ENCODE results near the gene OPA1. TPM values are rescaled to one million over a fixed set of nuclear protein-coding genes. Genes with fewer than 3 reads are reported as not detected.

OPA1 gene
- total and polyA plus RNA-seq, 2 of the 8 experiments (the other 6 are each of a cell fraction or from before 2014, with no cell fraction given): 20.3 to 109 TPM

DNA sequence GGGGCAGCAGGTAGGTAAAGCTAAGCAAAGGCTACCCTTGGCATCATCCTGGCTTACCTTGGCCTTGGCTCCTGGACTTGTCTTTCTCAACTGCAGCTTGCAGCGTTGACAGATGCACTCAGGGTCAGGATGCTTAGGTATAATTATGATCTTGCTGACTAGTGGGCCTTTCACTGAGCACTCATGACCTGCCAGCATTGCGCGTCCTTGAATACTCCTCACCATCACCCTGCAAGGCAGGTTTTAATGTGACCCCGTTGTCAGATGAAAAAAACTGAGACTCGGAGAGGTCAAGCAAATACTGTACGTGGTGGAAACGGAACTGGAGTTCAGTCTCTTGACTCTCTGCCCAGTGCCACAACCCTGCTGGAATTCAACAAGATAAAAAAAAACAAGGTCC lies 126.7 kb downstream of the OPA1 start (continued):
- TF ChIP-seq KDM4A (IDR thresholded peaks at IDR 0.05; ENCODE audit: low read depth, low read length, severe bottlenecking) (no peak), RAD21 (IDR thresholded peaks at IDR 0.05 in 1 of 2, conservative IDR thresholded peaks at IDR 0.05 in 1 of 2; ENCODE audit: low read depth in 2 of 2, low read length in 2 of 2) (no peak), CREB1 (IDR thresholded peaks at IDR 0.05) (no peak), BCL11A (IDR thresholded peaks at IDR 0.05; ENCODE audit: low read depth in 2 of 2, low read length in 2 of 2) (no peak), FOSL1 (IDR thresholded peaks at IDR 0.05; ENCODE audit: insufficient read depth, low read depth, low read length) (no peak)
- TF ChIP-seq, protein P1, sequence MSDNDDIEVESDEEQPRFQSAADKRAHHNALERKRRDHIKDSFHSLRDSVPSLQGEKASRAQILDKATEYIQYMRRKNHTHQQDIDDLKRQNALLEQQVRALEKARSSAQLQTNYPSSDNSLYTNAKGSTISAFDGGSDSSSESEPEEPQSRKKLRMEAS (IDR thresholded peaks at IDR 0.05): no peak

Data from H1 (cell line).